ENCODE data around the gene TSFM. TPM values are rescaled to one million over a fixed set of nuclear protein-coding genes. Genes with fewer than 3 reads are reported as not detected.

TSFM gene
- total RNA-seq, 1 donor from 2014 or later, result 53.7 TPM

GRCh38 chr12:57764662-57765002 is 18.0 kb upstream of the TSFM start:
- TF ChIP-seq, protein P1, sequence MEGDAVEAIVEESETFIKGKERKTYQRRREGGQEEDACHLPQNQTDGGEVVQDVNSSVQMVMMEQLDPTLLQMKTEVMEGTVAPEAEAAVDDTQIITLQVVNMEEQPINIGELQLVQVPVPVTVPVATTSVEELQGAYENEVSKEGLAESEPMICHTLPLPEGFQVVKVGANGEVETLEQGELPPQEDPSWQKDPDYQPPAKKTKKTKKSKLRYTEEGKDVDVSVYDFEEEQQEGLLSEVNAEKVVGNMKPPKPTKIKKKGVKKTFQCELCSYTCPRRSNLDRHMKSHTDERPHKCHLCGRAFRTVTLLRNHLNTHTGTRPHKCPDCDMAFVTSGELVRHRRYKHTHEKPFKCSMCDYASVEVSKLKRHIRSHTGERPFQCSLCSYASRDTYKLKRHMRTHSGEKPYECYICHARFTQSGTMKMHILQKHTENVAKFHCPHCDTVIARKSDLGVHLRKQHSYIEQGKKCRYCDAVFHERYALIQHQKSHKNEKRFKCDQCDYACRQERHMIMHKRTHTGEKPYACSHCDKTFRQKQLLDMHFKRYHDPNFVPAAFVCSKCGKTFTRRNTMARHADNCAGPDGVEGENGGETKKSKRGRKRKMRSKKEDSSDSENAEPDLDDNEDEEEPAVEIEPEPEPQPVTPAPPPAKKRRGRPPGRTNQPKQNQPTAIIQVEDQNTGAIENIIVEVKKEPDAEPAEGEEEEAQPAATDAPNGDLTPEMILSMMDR (IDR thresholded peaks at IDR 0.05; ENCODE audit: borderline replicate concordance), result no peak
- H3K9me3 ChIP-seq (replicated peaks), result no peaks in the 10 kb centered on the region
- intact Hi-C loops (cut with micrococcal nuclease), result no loop called here
- no peak for DNase-seq
- peaks cover 55% of the 10 kb centered on the region for H3K27me3 ChIP-seq (ENCODE audit: low read depth)
- H3K36me3 ChIP-seq, result peaks cover 7% of the 10 kb centered on the region
- peaks cover 30% of the 10 kb centered on the region for H3K4me1 ChIP-seq
- no peak overlapping the region for H3K27ac ChIP-seq (replicated peaks)
- peak overlapping the region; percentile 62 for H3K4me3 ChIP-seq

- H3K9me3 ChIP-seq (replicated peaks), result no peaks in the 10 kb centered on the region
- peaks cover 55% of the 10 kb centered on the region for H3K27me3 ChIP-seq (ENCODE audit: low read depth)
- peak; percentile 34 for DNase-seq
Measured at GRCh38 chr12:57765003-57765697, 17.4 kb upstream of the TSFM start.

GRCh38 chr12:57765698-57766463 is 16.7 kb upstream of the TSFM start:
- Histone ChIP-seq H3K27ac (replicated peaks) (no peak overlapping the region), H3K4me3 (peak overlapping the region; percentile 62), H3K36me3 (peaks cover 18% of the 10 kb centered on the region), H3K9me3 (replicated peaks) (no peaks in the 10 kb centered on the region), H3K27me3 (ENCODE audit: low read depth) (peaks cover 55% of the 10 kb centered on the region), H3K4me1 (peaks cover 30% of the 10 kb centered on the region)
- intact Hi-C loops (cut with micrococcal nuclease), result no loop called here
- DNase-seq, result no peak
- TF ChIP-seq, protein P1 (IDR thresholded peaks at IDR 0.05; ENCODE audit: borderline replicate concordance), result no peak

More at GRCh38 chr12:57765003-57765697, 17.4 kb upstream of the TSFM start:
- intact Hi-C loops (cut with micrococcal nuclease), result no loop called here
- Histone ChIP-seq H3K4me3 (peak overlapping the region; percentile 62), H3K4me1 (peaks cover 30% of the 10 kb centered on the region), H3K36me3 (peaks cover 11% of the 10 kb centered on the region), H3K27ac (replicated peaks) (no peak overlapping the region)
- TF ChIP-seq, protein P1 (IDR thresholded peaks at IDR 0.05; ENCODE audit: borderline replicate concordance), result peak; percentile 37

- Histone ChIP-seq H3K36me3 (peaks cover 18% of the 10 kb centered on the region), H3K4me1 (peaks cover 37% of the 10 kb centered on the region), H3K9me3 (replicated peaks) (no peaks in the 10 kb centered on the region), H3K4me3 (peak within 1 kb of the TSS; percentile 62), H3K27me3 (ENCODE audit: low read depth) (peaks cover 55% of the 10 kb centered on the region), H3K27ac (replicated peaks) (no peak within 1 kb of the TSS)
- peak; percentile 30 for DNase-seq
- intact Hi-C loops (cut with micrococcal nuclease), result no loop called here
- TF ChIP-seq, protein P1 (IDR thresholded peaks at IDR 0.05; ENCODE audit: borderline replicate concordance), result no peak
Measured at GRCh38 chr12:57766464-57767304, 15.9 kb upstream of the TSFM start, which contains the start of gene CYP27B1. TSS of gene CYP27B1 (minus strand) at chr12:57767078. CDS start at chr12:57767041, 37 bp downstream.

DNA sequence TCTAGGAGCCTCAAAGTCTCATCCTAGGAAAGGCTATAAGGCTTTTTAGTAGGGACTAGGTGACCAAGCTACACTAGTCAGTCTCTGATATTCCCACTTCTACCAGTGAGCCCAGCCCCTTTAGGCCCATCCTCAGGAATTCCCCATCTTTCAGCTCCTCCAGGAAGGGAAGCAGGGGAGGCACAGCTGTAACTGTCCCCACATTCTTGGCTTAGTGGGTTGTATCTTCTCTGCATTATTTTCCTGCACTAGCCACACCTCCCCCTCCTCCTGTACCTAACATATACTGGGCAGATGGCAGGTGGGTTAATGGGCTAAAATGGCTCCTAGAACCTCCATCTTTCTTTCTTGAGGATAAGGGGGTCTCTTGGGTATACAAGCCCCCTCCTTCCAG is 15.3 kb upstream of the TSFM start:
- Histone ChIP-seq H3K9me3 (replicated peaks) (no peaks in the 10 kb centered on the region), H3K36me3 (peaks cover 18% of the 10 kb centered on the region), H3K4me3 (no peak overlapping the region), H3K27me3 (ENCODE audit: low read depth) (peaks cover 48% of the 10 kb centered on the region), H3K4me1 (peaks cover 41% of the 10 kb centered on the region), H3K27ac (replicated peaks) (no peak overlapping the region)
- intact Hi-C loops (cut with micrococcal nuclease), result no loop called here
- TF ChIP-seq, protein P1 (IDR thresholded peaks at IDR 0.05; ENCODE audit: borderline replicate concordance), result no peak
- DNase-seq, result no peak
